DMS153 treated with DMSO at 0.1 percent for 48 hours (cell line): ENCODE results near the gene SESN3.
"Not testable (repeated sequence)": the region's sequence is repeated elsewhere in the genome, so short reads cannot be mapped to it uniquely, and the experiment has no call there.

Source experiments
- DNase-seq: peaks from one replicate; lab custom pipeline; 2025; ENCODE audit not compliant: unreplicated experiment; lab: John Stamatoyannopoulos, UW

Gene SESN3

DNA sequence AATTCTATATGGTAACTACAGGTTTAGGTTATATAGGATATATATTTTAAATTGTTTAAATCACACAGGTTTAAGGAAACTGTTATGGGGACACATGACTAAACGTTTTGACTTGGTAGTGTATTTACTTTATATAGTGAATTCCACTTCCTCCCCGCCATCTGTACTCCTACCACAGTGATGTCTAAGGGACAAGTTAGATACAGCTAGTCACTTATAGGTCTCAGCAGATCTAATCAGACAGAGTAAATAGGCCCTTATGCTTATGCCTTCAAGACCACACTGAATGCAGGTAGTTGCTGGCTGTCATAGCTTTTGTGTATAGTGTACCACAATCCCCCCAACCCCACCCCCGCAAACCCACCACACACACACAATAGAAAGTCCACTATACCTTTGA is 8.2 kb downstream of the SESN3 start:
- DNase-seq, result no peak

GRCh38 chr11:95219599-95219998 is 11.4 kb downstream of the SESN3 start:
- DNase-seq, result no peak

DNA sequence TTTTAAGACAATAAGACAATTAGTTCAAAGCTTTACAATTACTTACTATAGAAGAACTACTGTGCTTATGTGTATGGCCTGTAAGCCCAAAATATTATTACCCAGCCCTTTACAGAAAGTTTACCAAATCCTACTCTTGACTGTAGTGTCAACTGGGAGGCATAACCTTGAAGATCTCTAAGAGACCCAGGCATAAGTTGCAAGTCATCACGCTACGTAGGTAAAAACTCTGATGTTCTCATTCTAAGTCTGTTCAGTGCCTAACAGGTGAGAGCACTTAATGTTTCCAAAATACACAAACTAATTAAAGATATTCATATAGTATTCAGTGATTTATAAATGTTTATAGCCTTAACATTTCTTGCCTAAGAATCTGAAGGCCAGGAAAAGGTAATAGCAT is 12.9 kb downstream of the SESN3 start:
- DNase-seq, result no peak

DNA sequence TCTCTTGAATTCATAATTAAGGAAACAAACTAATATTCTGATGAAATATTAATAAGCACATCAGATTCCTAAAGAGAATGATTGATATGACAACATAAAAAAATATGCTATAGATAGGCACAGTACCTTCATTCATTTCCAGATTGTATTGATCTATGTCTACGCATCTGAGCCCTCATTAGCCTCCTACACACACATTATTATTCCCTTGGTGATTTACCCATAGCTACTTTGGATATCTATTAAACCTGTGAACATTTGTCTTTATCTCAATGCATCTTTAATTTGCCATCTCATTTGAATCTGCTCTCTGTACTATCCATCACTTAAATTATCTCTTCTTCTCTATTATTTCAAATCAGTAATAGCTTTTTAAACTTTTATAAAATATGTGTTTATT is 18.4 kb downstream of the SESN3 start:
- no peak for DNase-seq

GRCh38 chr11:95209535-95209934 is 21.5 kb downstream of the SESN3 start:
- not testable (repeated sequence) for DNase-seq

GRCh38 chr11:95200781-95201457 is 30.1 kb downstream of the SESN3 start:
- DNase-seq, result no peak

DNA sequence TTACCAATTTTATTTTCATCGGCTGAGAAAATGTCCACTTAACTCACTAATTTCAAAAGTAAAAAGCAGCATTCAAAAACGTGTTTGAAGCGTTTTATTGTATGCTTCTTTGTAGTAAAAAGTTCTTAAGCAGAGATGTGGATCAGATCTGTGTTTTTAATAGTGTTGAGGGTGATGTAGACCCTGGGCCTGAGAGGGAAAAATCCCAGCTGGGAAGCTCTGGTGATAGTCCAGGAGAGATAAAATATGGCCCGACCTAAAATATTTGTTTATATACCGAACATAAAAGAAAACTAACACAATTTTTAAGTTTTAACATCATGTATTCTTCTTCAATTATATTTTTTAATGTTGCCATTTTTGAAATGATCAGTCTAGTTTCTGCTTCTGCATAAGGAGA is 35.2 kb downstream of the SESN3 start:
- no peak for DNase-seq

DNA sequence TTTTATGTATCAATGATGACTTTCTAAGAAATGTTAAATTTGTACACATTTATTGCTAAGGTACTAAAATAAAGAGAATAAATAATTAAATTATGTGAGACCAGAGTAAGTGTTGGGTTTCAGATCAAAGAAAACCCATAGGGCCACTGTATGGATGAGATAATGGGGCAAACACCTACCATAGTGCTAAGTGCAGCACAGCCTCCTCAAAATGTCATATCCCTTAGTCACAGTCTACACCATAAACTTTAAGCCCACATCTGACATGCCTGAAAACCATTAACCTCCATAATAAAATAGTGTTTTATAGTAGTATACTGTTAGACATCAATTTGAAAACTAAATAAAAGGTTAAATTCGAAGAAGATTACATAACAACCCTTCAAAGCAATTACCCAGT is 37.5 kb downstream of the SESN3 start:
- DNase-seq, result no peak

GRCh38 chr11:95192717-95193116 is 38.3 kb downstream of the SESN3 start:
- no peak for DNase-seq

DNA sequence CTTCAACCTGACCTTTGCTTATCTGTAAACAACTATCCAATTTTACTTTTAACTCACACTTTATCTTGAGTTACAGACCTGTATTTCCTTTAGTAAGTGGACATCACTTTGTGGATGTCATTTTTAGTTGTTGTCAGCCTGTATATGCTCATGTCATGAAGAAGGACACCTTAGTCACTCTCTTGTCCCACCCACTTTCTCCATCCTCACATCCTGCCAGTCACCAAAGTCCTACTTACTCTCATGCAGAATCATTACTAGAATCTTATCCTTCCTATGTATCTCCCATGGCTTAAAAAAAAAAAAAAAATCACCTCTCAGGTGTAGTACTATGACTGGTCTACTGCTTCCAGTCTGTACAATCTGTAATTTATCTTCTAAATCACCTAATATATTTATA is 43.3 kb downstream of the SESN3 start:
- DNase-seq, result no peak

DNA sequence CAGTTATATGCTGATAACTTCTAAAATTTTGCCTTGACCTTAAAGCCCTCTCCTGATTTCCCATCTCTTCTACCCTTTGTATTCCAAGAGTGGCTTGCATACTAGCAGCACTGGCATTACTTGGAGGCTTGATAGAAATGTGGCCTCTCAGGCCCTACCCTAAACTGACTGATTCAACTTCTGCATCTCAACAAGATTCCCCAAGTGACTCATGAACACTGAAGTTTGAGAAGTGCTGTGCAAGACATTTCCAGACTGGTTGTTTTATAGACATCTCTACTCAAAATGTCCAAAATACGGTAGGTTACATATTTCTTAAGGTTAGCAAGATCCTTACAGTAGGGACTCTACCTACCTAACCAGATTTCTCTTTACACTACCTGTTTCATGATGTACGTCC is 48.6 kb downstream of the SESN3 start:
- no peak for DNase-seq

DNA sequence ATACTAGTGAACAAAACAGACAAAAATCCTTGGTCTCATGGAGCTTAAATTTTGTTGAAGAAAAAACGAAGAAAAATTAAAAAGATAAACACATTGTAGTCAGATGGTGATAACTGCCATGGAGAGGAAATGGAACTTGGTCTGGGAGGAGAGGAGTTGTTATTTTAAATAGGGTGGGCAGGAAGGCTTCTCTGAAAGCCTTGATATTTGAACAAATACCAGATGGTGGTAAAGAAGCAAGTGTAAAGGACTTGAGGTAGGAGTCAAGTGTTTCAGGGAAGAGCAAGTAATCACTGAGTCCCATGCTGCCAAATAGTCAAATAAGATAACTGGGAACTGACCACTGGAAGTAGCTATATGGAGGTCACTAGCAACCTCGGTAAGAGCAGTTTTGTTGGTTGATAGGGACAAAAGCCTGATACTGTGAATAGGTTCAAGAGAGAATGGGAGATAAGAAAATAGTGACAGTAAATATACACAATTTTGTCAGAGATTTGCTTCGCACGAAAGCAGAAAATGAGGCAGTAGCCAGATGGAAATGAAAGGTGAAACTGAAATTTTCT is 55.1 kb downstream of the SESN3 start:
- no peak for DNase-seq

- no peak for DNase-seq
Measured at GRCh38 chr11:95170294-95170693, 60.7 kb downstream of the SESN3 start.

DNA sequence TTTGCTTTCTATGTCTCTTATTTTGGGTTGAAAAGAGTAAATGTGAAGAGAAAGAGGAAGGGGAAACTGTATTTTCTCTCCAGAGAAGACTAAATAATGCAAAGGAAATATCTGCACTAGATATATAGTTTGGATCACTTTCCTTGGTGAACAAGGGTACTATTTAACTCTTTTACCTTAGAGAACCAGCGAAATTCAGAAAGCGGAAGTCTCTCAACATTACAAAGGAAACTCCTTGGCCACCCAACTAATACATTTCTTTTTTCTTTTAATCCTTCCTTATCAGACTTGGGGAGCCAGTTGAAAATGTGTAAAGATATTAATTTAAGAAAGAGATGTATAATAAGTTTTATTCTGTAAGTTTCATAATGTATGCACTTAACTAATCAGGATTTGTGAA is 64.2 kb downstream of the SESN3 start:
- no peak for DNase-seq

DNA sequence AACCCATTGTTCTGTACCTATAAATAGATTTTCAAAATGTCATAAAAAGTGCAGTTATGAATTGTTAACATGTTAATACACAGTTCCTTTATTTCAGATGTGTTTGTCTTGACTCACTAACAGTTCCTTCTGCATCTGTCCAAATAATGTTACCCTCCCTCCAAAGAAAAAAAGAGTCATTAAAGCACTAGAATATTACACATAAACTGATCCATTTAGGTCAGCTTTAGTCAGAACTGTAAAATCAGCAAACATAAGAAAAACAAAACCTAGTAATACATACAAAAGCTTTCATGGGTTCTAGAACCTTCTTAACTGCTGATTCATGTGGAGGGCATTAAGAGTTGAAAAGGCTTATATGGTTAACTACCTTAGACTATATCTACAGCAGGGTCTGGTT is 65.4 kb downstream of the SESN3 start:
- no peak for DNase-seq

GRCh38 chr11:95163106-95163505 is 67.9 kb downstream of the SESN3 start:
- DNase-seq, result no peak

GRCh38 chr11:95161248-95161647 is 69.8 kb downstream of the SESN3 start:
- no peak for DNase-seq

DNA sequence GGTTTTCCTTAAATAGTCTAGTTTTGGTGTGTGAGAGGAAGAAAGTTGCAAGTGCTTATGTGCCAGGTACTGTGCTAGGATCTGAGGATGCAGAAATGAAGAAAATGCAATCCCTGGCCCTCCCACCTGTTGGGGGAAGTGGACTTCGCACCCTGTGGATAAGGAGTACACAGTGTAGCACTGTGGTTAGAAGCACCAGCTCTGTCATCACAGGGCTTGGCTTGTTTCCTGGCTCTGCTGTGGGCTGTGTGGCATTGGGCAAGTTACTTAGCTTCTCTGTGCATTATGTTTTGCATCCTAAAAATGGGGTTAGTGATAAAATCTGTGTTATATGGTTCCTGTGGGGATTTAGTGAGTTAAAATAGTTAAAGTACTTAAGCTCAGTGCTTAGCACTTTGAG is 73.2 kb downstream of the SESN3 start:
- no peak for DNase-seq

GRCh38 chr11:95156916-95157541 is 74.0 kb downstream of the SESN3 start:
- no peak for DNase-seq

DNA sequence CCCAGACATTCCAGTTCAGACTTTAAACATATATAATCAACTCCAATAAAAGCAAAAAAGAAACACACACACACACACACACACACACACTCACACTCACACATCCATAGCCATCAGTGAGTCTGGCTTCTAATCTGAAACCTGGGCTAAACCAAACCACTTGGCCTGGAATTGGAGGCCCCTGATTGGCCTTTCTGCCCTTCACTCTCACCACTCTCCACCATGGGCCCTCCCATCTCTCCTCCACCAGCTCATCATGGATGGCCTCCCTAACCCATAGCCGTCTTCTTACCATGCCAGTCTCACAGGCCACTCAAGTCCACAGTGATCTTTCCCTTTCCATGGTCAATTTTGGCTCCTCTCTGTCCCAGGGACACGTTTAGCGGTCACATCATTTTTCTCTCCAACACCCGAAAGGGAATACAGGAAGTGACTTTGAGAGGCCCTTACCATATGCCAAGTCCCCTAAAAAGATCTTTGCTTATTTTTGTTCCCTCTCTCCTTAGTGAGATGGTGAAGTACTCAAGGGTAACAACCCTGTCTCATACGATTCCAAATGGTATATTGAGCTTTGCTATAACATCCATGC is 74.8 kb downstream of the SESN3 start:
- no peak for DNase-seq

- DNase-seq, result no peak
Measured at GRCh38 chr11:95155385-95155784, 75.6 kb downstream of the SESN3 start.

- peak; percentile 37 for DNase-seq
Measured at GRCh38 chr11:95154514-95154913, 76.5 kb downstream of the SESN3 start.
